ENCODE measurements around the gene ARHGAP26. TPM values are rescaled to one million over a fixed set of nuclear protein-coding genes. Genes with fewer than 3 reads are reported as not detected.

ARHGAP26 gene
- total and polyA plus RNA-seq, 2 donors (not counting 3 experiments of a cell fraction or from before 2014, with no cell fraction given), result 3.1 to 16.2 TPM

DNA sequence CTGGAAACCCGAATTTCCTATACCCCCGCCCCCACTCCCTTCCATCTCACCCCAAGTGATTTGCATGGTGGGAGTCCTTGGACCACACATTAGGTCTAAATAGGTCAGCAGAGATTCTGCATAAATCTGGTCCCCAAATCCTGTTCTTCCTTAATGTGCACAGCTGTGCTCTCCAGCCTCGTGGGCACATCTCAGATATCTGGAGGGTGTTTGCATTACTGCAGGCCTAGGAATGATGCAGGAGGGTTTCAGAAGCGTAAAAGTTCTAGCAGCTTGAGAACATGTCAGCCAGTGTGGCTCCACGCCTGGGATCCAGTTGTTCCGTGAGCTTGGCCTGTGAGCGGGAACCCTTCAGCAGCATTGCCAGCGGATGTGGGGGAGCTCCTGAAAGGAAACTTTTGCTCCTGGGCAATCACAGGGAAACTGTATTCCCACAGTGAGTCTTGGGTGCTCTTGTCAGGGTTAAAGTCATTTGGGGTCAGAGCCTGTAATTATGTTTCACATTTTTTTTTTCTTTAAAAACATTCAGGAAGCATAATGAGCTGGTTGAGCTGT is 12.9 kb downstream of the ARHGAP26 start:
- Histone ChIP-seq H4K20me1 (replicated peaks; ENCODE audit: control insufficient read depth, extremely low read depth, insufficient read depth, low read length) (no peaks in the 10 kb centered on the region), H3K9me3 (replicated peaks; ENCODE audit: control insufficient read depth, insufficient read depth, low read length) (no peaks in the 10 kb centered on the region), H3K27me3 (ENCODE audit: control insufficient read depth in 2 of 2, insufficient read depth in 2 of 2, low read length in 2 of 2) (no peaks in the 10 kb centered on the region), H3K9ac (replicated peaks; ENCODE audit: extremely low read depth, insufficient read depth, low read length) (no peak overlapping the region), H3K4me1 (ENCODE audit: control insufficient read depth, extremely low read depth, insufficient read depth, low read length) (peaks cover 8% of the 10 kb centered on the region), H3K4me2 (ENCODE audit: insufficient read depth, low read length) (no peak overlapping the region), H3K36me3 (ENCODE audit: control insufficient read depth in 2 of 2, extremely low read depth in 1 of 2, insufficient read depth in 2 of 2, low read length in 2 of 2) (no peaks in the 10 kb centered on the region), H2AFZ (ENCODE audit: low read depth, low read length) (no peak overlapping the region), H3K27ac (ENCODE audit: insufficient read depth, low read depth, low read length) (no peak overlapping the region), H3K4me3 (replicated peaks in 1 of 3; ENCODE audit: insufficient read depth in 1 of 3, low read depth in 1 of 3, low read length in 3 of 3) (no peak overlapping the region), H3K9me1 (replicated peaks; ENCODE audit: control insufficient read depth, extremely low read depth, insufficient read depth, low read length) (no peaks in the 10 kb centered on the region), H3K79me2 (ENCODE audit: control insufficient read depth, insufficient read depth, low read length) (no peaks in the 10 kb centered on the region)
- dilution Hi-C loops (cut with MboI; ENCODE audit: extremely low pct_ligation_motif_present, low sequenced_read_pairs) (no loop called here), intact Hi-C loops (cut with micrococcal nuclease) (no loop called here)
- DNase-seq (ENCODE audit: low read depth, low spot score) (no peak), FAIRE-seq (no peak)
- TF ChIP-seq POLR2A (IDR thresholded peaks at IDR 0.05; ENCODE audit: low read depth, low read length), result no peak
- no peak for TF ChIP-seq POLR2AphosphoS5 (IDR thresholded peaks at IDR 0.05; ENCODE audit: insufficient read depth, low read depth, low read length)
- ChIA-PET CTCF (interaction anchor here (0.7 to 3.7 kb wide), 14 partner anchors 11 to 150 kb away, joined by 3 to 18 read pairs (median 4); partner anchors contain the start of gene ARHGAP26), POLR2A (interaction anchor here (0.6 kb wide), 1 partner anchor 209 kb away, joined by 3 read pairs; no protein-coding TSS in a partner anchor)
- no TSS peak for BruUV-seq (replicated peaks)

- Histone ChIP-seq H3K4me1 (ENCODE audit: control insufficient read depth, extremely low read depth, insufficient read depth, low read length) (peaks cover 8% of the 10 kb centered on the region), H2AFZ (ENCODE audit: low read depth, low read length) (no peak overlapping the region), H3K9me3 (replicated peaks; ENCODE audit: control insufficient read depth, insufficient read depth, low read length) (no peaks in the 10 kb centered on the region), H3K36me3 (ENCODE audit: control insufficient read depth in 2 of 2, extremely low read depth in 1 of 2, insufficient read depth in 2 of 2, low read length in 2 of 2) (no peaks in the 10 kb centered on the region), H3K27me3 (ENCODE audit: control insufficient read depth in 2 of 2, insufficient read depth in 2 of 2, low read length in 2 of 2) (no peaks in the 10 kb centered on the region), H4K20me1 (replicated peaks; ENCODE audit: control insufficient read depth, extremely low read depth, insufficient read depth, low read length) (no peaks in the 10 kb centered on the region), H3K9me1 (replicated peaks; ENCODE audit: control insufficient read depth, extremely low read depth, insufficient read depth, low read length) (no peaks in the 10 kb centered on the region), H3K4me3 (replicated peaks in 1 of 3; ENCODE audit: insufficient read depth in 1 of 3, low read depth in 1 of 3, low read length in 3 of 3) (no peak overlapping the region), H3K79me2 (ENCODE audit: control insufficient read depth, insufficient read depth, low read length) (no peaks in the 10 kb centered on the region), H3K27ac (ENCODE audit: insufficient read depth, low read depth, low read length) (no peak overlapping the region), H3K4me2 (ENCODE audit: insufficient read depth, low read length) (no peak overlapping the region), H3K9ac (replicated peaks; ENCODE audit: extremely low read depth, insufficient read depth, low read length) (no peak overlapping the region)
- CTCF ChIA-PET, result interaction anchor here (0.7 to 3.7 kb wide), 14 partner anchors 11 to 150 kb away, joined by 3 to 18 read pairs (median 4); partner anchors contain the start of gene ARHGAP26
- POLR2A ChIA-PET, result no interaction called here
- intact Hi-C loops (cut with micrococcal nuclease) (no loop called here), dilution Hi-C loops (cut with MboI; ENCODE audit: extremely low pct_ligation_motif_present, low sequenced_read_pairs) (no loop called here)
- TF ChIP-seq POLR2AphosphoS5 (IDR thresholded peaks at IDR 0.05; ENCODE audit: insufficient read depth, low read depth, low read length) (no peak), MYC (IDR thresholded peaks at IDR 0.05; ENCODE audit: low read depth, low read length) (no peak)
- FAIRE-seq (no peak), DNase-seq (ENCODE audit: low read depth, low spot score) (no peak)
- no TSS peak for BruUV-seq (replicated peaks)
Measured at GRCh38 chr5:142783601-142784341, 13.6 kb downstream of the ARHGAP26 start.
